ENCODE results near the gene HOXC11. TPM values are rescaled to one million over a fixed set of nuclear protein-coding genes. Genes with fewer than 3 reads are reported as not detected.

The HOXC11 gene
- total and polyA plus RNA-seq, 2 experiments from 2014 or later = not detected

DNA sequence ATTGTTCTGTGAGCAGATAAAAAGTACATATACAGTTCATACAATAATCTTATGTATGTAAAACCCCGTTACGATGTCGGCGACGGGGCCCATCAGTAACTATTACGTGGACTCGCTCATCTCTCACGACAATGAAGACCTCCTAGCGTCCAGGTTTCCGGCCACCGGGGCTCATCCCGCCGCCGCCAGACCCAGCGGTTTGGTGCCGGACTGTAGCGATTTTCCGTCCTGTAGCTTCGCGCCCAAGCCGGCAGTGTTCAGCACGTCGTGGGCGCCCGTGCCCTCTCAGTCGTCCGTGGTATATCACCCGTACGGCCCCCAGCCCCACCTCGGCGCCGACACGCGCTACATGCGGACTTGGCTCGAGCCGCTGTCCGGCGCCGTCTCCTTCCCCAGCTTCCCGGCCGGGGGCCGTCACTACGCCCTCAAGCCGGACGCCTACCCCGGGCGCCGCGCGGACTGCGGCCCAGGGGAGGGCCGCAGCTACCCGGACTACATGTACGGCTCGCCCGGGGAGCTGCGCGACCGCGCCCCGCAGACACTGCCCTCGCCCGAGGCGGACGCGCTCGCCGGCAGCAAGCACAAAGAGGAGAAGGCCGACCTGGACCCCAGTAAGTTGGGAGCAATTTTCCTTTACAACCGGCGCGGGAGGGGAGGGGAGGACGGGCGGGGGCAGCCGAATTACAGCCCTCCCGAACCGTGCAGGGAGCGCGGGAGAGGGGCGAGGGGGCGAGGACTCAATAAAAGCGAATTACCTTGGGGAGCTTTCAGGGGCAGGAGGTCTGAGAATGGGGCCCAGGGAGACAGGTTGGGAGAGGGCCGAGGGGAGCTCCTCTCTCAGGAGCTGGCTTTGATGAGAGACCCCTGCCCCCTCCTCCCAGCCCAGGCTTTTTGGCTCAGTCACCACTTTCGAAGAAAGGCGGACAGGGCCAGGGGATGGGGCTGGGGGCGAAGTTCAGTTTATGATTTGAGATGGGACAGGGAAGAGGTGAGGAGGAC, 27.5 kb downstream of the HOXC11 start, which contains the start of gene HOXC9:
Gene HOXC9, plus strand, starts transcription at position 46 of the 999 bp plus-strand sequence. Its CDS starts 28 bp downstream, at position 74.
- peaks cover 3% of the 10 kb centered on the region for H3K9me3 Mint-ChIP-seq
- ATAC-seq = peak; percentile 2; the same call in 1 of the 3 replicates
- Histone ChIP-seq H3K4me3 (peak within 1 kb of the TSS; percentile 47), H3K4me1 (ENCODE audit: insufficient read depth) (peaks cover 19% of the 10 kb centered on the region), H3K27ac (ENCODE audit: low read depth) (no peak within 1 kb of the TSS), H4K20me1 (replicated peaks; ENCODE audit: insufficient read depth) (peaks cover 29% of the 10 kb centered on the region), H3K36me3 (ENCODE audit: insufficient read depth) (no peaks in the 10 kb centered on the region), H3F3A (replicated peaks; ENCODE audit: low read depth) (peaks cover 31% of the 10 kb centered on the region), H3K4me2 (peak within 1 kb of the TSS; percentile 77), H3K27me3 (ENCODE audit: insufficient read depth) (peaks cover 100% of the 10 kb centered on the region), H3K79me2 (replicated peaks; ENCODE audit: insufficient read depth) (no peaks in the 10 kb centered on the region), H3K9me2 (ENCODE audit: insufficient read depth) (no peaks in the 10 kb centered on the region), H2AFZ (0 out of 2 replicates have a peak within 1 kb of the TSS, but pooled peaks have one; percentile 38)
- DNase-seq (ENCODE audit: low spot score) = no peak
- H3K27me3 Mint-ChIP-seq (ENCODE audit: insufficient read depth, low read depth, poor library complexity) = peaks cover 100% of the 10 kb centered on the region
- no peaks in the 10 kb centered on the region for H3K36me3 Mint-ChIP-seq (ENCODE audit: low read depth)
- peak within 1 kb of the TSS; percentile 52 for H3K4me3 Mint-ChIP-seq
- H3K4me1 Mint-ChIP-seq = peaks cover 31% of the 10 kb centered on the region
- TF ChIP-seq EZH2 (IDR thresholded peaks at IDR 0.05; ENCODE audit: low read depth, unreplicated experiment) (peak; percentile 85), ZNF331 (CRISPR knock-in tag; IDR thresholded peaks at IDR 0.05; ENCODE audit: low read depth) (no peak), EZH2phosphoT487 (IDR thresholded peaks at IDR 0.05; ENCODE audit: unreplicated experiment) (peak; percentile 100)
- no peak within 1 kb of the TSS for H3K27ac Mint-ChIP-seq

DNA sequence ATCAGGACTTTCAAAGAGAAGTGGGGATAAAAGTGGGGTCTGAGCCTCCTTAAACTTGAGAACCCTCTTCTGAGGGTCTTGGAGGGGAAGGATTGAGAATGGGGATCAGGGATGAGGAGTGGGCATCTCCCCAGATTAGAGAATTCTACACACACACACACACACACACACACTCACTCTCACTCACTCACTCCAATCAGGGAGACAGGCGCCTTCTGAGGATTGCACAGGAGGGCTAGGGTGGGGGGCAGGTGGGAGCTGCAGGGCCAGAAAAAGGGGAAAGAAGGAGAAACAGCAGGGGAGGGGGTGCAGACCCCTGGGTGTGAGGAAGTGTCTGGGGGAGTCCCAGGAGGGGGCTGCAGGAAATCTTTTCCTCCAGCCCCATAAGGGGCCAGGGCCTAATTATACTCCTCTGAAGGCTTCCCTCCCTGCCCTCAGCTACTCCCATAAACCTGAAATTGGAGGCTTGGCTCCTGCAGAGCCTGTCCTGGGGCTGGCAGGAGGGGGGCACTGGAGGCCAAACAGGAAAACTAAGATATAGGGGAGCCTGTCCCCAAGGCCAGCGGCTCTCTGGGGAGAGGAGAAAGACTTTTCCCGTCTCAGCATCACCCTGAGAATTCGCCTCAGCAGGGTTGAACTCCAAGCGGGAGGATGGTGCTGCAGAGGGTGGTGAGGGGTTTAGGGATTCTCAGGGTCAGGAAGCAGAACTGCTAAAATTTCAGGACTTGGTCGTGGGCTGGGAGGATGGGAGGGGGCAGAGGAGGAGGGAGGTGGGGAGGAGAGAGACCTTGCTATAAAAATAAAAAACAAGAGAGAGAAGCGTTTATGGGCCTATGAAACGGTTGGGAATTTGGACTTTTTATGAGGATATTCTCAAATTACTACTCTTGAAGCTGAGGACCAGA, 28.6 kb downstream of the HOXC11 start:
- peaks cover 3% of the 10 kb centered on the region; the same call in 2 of the 3 replicates for H3K9me3 Mint-ChIP-seq
- Histone ChIP-seq H3K4me2 (no peak overlapping the region), H3K9me2 (ENCODE audit: insufficient read depth) (no peaks in the 10 kb centered on the region), H3K27me3 (ENCODE audit: insufficient read depth) (peaks cover 100% of the 10 kb centered on the region), H3K27ac (ENCODE audit: low read depth) (no peak overlapping the region), H2AFZ (no peak overlapping the region), H3K4me3 (no peak overlapping the region), H3K79me2 (replicated peaks; ENCODE audit: insufficient read depth) (no peaks in the 10 kb centered on the region), H3K4me1 (ENCODE audit: insufficient read depth) (peaks cover 19% of the 10 kb centered on the region), H4K20me1 (replicated peaks; ENCODE audit: insufficient read depth) (peaks cover 30% of the 10 kb centered on the region), H3F3A (replicated peaks; ENCODE audit: low read depth) (peaks cover 30% of the 10 kb centered on the region), H3K36me3 (ENCODE audit: insufficient read depth) (no peaks in the 10 kb centered on the region)
- peaks cover 29% of the 10 kb centered on the region for H3K4me1 Mint-ChIP-seq
- ATAC-seq (no peak), DNase-seq (ENCODE audit: low spot score) (no peak)
- no peaks in the 10 kb centered on the region for H3K36me3 Mint-ChIP-seq (ENCODE audit: low read depth)
- H3K27ac Mint-ChIP-seq = no peak overlapping the region
- no peak overlapping the region; the same call in 2 of the 3 replicates for H3K4me3 Mint-ChIP-seq
- H3K27me3 Mint-ChIP-seq (ENCODE audit: insufficient read depth, low read depth, poor library complexity) = peaks cover 100% of the 10 kb centered on the region
- peak; percentile 87 for TF ChIP-seq EZH2 (IDR thresholded peaks at IDR 0.05; ENCODE audit: low read depth, unreplicated experiment)
- TF ChIP-seq, protein P1, sequence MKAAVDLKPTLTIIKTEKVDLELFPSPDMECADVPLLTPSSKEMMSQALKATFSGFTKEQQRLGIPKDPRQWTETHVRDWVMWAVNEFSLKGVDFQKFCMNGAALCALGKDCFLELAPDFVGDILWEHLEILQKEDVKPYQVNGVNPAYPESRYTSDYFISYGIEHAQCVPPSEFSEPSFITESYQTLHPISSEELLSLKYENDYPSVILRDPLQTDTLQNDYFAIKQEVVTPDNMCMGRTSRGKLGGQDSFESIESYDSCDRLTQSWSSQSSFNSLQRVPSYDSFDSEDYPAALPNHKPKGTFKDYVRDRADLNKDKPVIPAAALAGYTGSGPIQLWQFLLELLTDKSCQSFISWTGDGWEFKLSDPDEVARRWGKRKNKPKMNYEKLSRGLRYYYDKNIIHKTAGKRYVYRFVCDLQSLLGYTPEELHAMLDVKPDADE (IDR thresholded peaks at IDR 0.05) = no peak

Data from GM23338 (cell line).